Fibroblast of pulmonary artery (primary cell): ENCODE data around the gene CDC25A.
"Not testable (repeated sequence)": the region's sequence is repeated elsewhere in the genome, so short reads cannot be mapped to it uniquely, and the experiment has no call there.

Source experiments
- DNase-seq: peaks from one replicate; pipeline ENCODE4 v3.0.0-alpha.2; 2010; ENCODE audit warnings: low read depth
- H3K4me3 ChIP-seq: replicated peaks from 2 replicates; pipeline ENCODE4 v1.5.1; 2011; ENCODE audit warnings: low read depth, mild to moderate bottlenecking, control low read depth, low read length, moderate library complexity
- CTCF ChIP-seq: IDR thresholded peaks from 2 replicates; pipeline ENCODE4 v1.5.1; 2011; ENCODE audit warnings: mild to moderate bottlenecking, control low read depth, low read length, inconsistent platforms; ENCODE audit errors: missing control alignments

The CDC25A gene

GRCh38 chr3:48123346-48123745 lies 64.9 kb downstream of the CDC25A start:
- no peak for TF ChIP-seq CTCF
- no peak overlapping the region for H3K4me3 ChIP-seq
- no peak for DNase-seq

DNA sequence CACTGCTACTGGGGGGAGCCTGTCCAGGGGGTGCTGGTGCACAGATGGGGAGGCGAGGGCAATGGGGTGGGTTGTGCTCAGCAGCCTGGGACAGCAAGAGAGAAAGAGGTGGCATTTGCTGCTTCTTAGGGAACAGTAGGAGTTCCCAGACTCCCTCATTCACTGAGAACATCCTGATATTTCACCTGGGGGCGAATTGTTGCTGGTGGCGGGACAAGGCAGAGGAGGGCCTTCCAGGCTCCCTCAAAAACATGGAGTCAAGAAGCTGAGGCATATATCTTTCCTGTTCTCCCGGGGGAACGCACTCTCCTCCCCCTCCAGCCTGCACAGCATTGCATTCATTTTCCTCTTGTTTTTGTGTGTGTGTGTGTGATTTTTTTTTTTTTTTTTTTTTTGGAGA lies 65.7 kb downstream of the CDC25A start:
- H3K4me3 ChIP-seq = no peak overlapping the region
- no peak for DNase-seq
- TF ChIP-seq CTCF = no peak

DNA sequence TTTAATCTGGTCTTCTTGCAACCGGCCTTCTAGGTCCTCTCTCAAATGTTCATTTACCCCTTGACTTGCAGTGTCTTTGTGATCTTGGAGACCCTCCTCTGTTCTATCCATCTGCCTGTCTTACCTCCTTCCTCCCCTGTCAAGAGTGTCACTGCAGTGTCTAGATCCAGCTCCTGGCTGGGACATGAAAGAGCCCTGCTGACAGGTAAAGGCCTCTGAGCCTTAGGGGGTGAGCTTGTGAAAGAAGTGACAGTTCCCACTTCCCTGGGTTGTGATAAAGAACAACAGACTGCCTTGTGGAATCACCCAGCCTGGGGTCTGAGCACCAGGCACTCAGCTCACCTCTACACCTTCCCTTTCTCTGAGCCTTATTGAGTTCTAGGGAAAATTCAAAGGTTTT lies 68.0 kb downstream of the CDC25A start:
- no peak for TF ChIP-seq CTCF
- no peak for DNase-seq
- H3K4me3 ChIP-seq = no peak overlapping the region

- H3K4me3 ChIP-seq = no peak overlapping the region
- peak; percentile 55 for DNase-seq
- TF ChIP-seq CTCF = no peak
These were observed 68.6 kb downstream of the CDC25A start for GRCh38 chr3:48119505-48120193.

- DNase-seq = no peak
- TF ChIP-seq CTCF = no peak
- no peak overlapping the region for H3K4me3 ChIP-seq
These were observed 69.3 kb downstream of the CDC25A start for GRCh38 chr3:48118928-48119327.

DNA sequence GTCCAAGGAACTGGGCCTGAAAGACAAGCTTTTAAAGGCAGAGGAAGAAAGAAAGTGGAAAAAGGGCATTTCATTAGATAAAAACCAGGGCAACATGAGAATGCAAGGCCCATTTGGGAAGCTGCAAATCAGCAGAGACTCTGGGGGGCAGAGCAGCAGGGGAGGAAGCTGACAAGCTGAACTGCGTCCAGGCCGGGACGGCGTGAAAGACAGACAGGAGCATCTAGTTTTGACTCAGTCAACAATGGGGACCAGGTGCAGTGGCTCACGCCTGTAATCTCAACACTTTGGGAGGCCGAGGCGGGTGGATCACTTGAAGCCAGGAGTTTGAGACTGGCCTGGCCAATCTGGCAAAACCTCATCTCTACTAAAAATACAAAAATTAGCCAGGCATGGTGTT lies 69.9 kb downstream of the CDC25A start:
- H3K4me3 ChIP-seq = no peak overlapping the region
- no peak for TF ChIP-seq CTCF
- no peak for DNase-seq

DNA sequence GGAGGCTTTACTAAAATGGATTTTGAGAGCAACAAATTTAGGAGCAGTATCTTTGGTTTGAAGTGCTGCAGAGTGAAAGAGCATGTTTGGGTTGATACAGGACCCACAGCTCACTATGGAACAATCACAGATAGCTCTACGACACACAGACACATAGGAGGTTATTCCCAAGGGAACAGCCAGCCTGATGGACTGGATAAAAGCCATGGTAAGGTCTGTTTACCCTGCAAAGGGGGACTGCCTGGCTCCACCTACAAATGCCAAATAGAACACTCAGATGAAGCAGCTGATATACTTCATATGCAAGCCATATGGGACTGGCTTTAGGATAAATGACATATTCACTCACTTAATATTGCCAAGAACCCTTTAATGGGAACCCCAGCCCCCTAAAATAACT lies 75.4 kb downstream of the CDC25A start:
- no peak overlapping the region for H3K4me3 ChIP-seq
- DNase-seq = no peak
- no peak for TF ChIP-seq CTCF

GRCh38 chr3:48112108-48112791 lies 76.0 kb downstream of the CDC25A start:
- H3K4me3 ChIP-seq, DNase-seq: not testable (repeated sequence)
